ENCODE results near the gene ZNF496.
"Not testable (repeated sequence)": the region's sequence is repeated elsewhere in the genome, so short reads cannot be mapped to it uniquely, and the experiment has no call there.

Gene ZNF496

GRCh38 chr1:247291833-247292561 lies 39.7 kb downstream of the ZNF496 start:
- DNase-seq (ENCODE audit: low read depth) = no peak

- no peak for DNase-seq (ENCODE audit: low read depth)
Measured at GRCh38 chr1:247291161-247291560, 40.5 kb downstream of the ZNF496 start.

GRCh38 chr1:247290576-247290975 lies 41.1 kb downstream of the ZNF496 start:
- DNase-seq (ENCODE audit: low read depth) = no peak

GRCh38 chr1:247289274-247289892 lies 42.3 kb downstream of the ZNF496 start:
- DNase-seq (ENCODE audit: low read depth) = not testable (repeated sequence)

- no peak for DNase-seq (ENCODE audit: low read depth)
Measured at GRCh38 chr1:247288341-247288740, 43.3 kb downstream of the ZNF496 start.

- DNase-seq (ENCODE audit: low read depth) = no peak
Measured at GRCh38 chr1:247287460-247287859, 44.2 kb downstream of the ZNF496 start.

- no peak for DNase-seq (ENCODE audit: low read depth)
Measured at GRCh38 chr1:247286134-247286670, 45.5 kb downstream of the ZNF496 start.

- no peak for DNase-seq (ENCODE audit: low read depth)
Measured at GRCh38 chr1:247281001-247281574, 50.6 kb downstream of the ZNF496 start.

GRCh38 chr1:247277191-247277590 lies 54.5 kb downstream of the ZNF496 start:
- no peak for DNase-seq (ENCODE audit: low read depth)

GRCh38 chr1:247274605-247275256 lies 56.9 kb downstream of the ZNF496 start:
- no peak for DNase-seq (ENCODE audit: low read depth)

GRCh38 chr1:247273013-247273412 lies 58.7 kb downstream of the ZNF496 start:
- no peak for DNase-seq (ENCODE audit: low read depth)

GRCh38 chr1:247270003-247270402 lies 61.7 kb downstream of the ZNF496 start:
- DNase-seq (ENCODE audit: low read depth) = no peak

- DNase-seq (ENCODE audit: low read depth) = no peak
Measured at GRCh38 chr1:247269133-247269532, 62.5 kb downstream of the ZNF496 start.

GRCh38 chr1:247268390-247269045 lies 63.1 kb downstream of the ZNF496 start:
- DNase-seq (ENCODE audit: low read depth) = no peak

- DNase-seq (ENCODE audit: low read depth) = no peak
Measured at GRCh38 chr1:247266053-247266452, 65.6 kb downstream of the ZNF496 start.

GRCh38 chr1:247255772-247256171 lies 75.9 kb downstream of the ZNF496 start, which contains the start of gene VN1R5:
TSS of gene VN1R5 (plus strand) at chr1:247256072.
- not testable (repeated sequence) for DNase-seq (ENCODE audit: low read depth)

GRCh38 chr1:247247568-247247967 lies 84.1 kb downstream of the ZNF496 start:
- DNase-seq (ENCODE audit: low read depth) = no peak
